ENCODE measurements around the gene ONECUT1.

- TF ChIP-seq CTCF (IDR thresholded peaks at IDR 0.05) (no peak), POLR2A (IDR thresholded peaks at IDR 0.05) (no peak)
Measured at GRCh38 chr15:52789008-52789600, 1.0 kb downstream of the ONECUT1 start.
